OCI-LY1 (cell line): ENCODE measurements around the gene NAA16.
"Not testable (repeated sequence)": the region's sequence is repeated elsewhere in the genome, so short reads cannot be mapped to it uniquely, and the experiment has no call there.

Experiments
- H2AFZ ChIP-seq: fragments of 200-600 bp; sonication (generic), shearing (Covaris generic); 2 replicates; pipeline ENCODE4 v1.6.0; 2014; ENCODE audit warnings: antibody characterized with exemption, mild to moderate bottlenecking, low read length
- H3F3A ChIP-seq: fragments of 200-600 bp; sonication (generic), shearing (Covaris generic); 2 replicates; pipeline ENCODE4 v1.6.0; 2014; ENCODE audit warnings: mild to moderate bottlenecking, antibody characterized with exemption, low read length, moderate library complexity; ENCODE audit not compliant: insufficient read depth
- H3K27ac ChIP-seq: fragments of 200-600 bp; sonication (generic); 2 replicates; pipeline ENCODE4 v1.5.1; 2014; ENCODE audit warnings: low read length, mixed run types, mild to moderate bottlenecking, low read depth; ENCODE audit not compliant: poor library complexity, severe bottlenecking
- H3K27me3 ChIP-seq: fragments of 200-600 bp; sonication (generic); 2 replicates; pipeline ENCODE4 v1.6.0; 2014; ENCODE audit warnings: antibody characterized with exemption, mild to moderate bottlenecking, low read length, moderate library complexity; ENCODE audit not compliant: insufficient read depth
- H3K36me3 ChIP-seq: fragments of 200-600 bp; sonication (generic); 2 replicates; pipeline ENCODE4 v1.6.1; 2014; ENCODE audit warnings: mild to moderate bottlenecking, antibody characterized with exemption, low read length, moderate library complexity, mixed read lengths; ENCODE audit not compliant: insufficient read depth
- H3K4me1 ChIP-seq: fragments of 200-600 bp; sonication (generic); 2 replicates; pipeline ENCODE4 v1.5.1; 2014; ENCODE audit warnings: mild to moderate bottlenecking, low read length, moderate library complexity; ENCODE audit not compliant: insufficient read depth, severe bottlenecking
- H3K4me2 ChIP-seq: fragments of 200-600 bp; sonication (generic), shearing (Covaris generic); 2 replicates; pipeline ENCODE4 v1.6.1; 2014; ENCODE audit warnings: low read length
- H3K4me3 ChIP-seq: fragments of 200-600 bp; sonication (generic); 2 replicates; pipeline ENCODE4 v1.5.1; 2014; ENCODE audit warnings: low read length, low read depth, mild to moderate bottlenecking, mixed read lengths; ENCODE audit not compliant: poor library complexity, severe bottlenecking
- H3K79me2 ChIP-seq: fragments of 200-600 bp; shearing (Covaris generic); 2 replicates; pipeline ENCODE4 v1.6.1; 2016; ENCODE audit warnings: mixed run types, low read length, mixed read lengths; ENCODE audit not compliant: insufficient read depth
- H3K9ac ChIP-seq: fragments of 200-600 bp; sonication (generic), shearing (Covaris generic); 2 replicates; pipeline ENCODE4 v1.6.1; 2014; ENCODE audit warnings: mild to moderate bottlenecking, low read length, mixed read lengths
- H3K9me2 ChIP-seq: fragments of 200-600 bp; sonication (generic), shearing (Covaris generic); 2 replicates; pipeline ENCODE4 v1.6.1; 2014; ENCODE audit warnings: low read depth, mild to moderate bottlenecking, low read length, mixed read lengths
- H3K9me3 ChIP-seq: fragments of 200-600 bp; shearing (Covaris generic); 2 replicates; pipeline ENCODE4 v1.6.1; 2014; ENCODE audit warnings: low read length, mixed read lengths
- H4K20me1 ChIP-seq: fragments of 200-600 bp; sonication (generic), shearing (Covaris generic); 2 replicates; pipeline ENCODE4 v1.6.0; 2016; ENCODE audit warnings: mild to moderate bottlenecking, low read length; ENCODE audit not compliant: insufficient read depth
- EZH2 ChIP-seq: fragments of 200-600 bp; sonication (generic), shearing (Covaris generic); IDR thresholded peaks from 2 replicates; pipeline ENCODE4 v1.8.0; 2017; ENCODE audit warnings: borderline replicate concordance, mixed run types, mild to moderate bottlenecking, antibody characterized with exemption, low read length, moderate library complexity, mixed read lengths
- TF ChIP-seq, protein P1 (sequence below): fragments of 200-600 bp; sonication (generic), shearing (Covaris generic); IDR thresholded peaks from 2 replicates; pipeline ENCODE4 v1.5.1; 2017; ENCODE audit warnings: mild to moderate bottlenecking, antibody characterized with exemption, low read length, moderate library complexity, mixed read lengths

NAA16 gene

GRCh38 chr13:41352935-41353840 lies 42.1 kb downstream of the NAA16 start:
- no peaks in the 10 kb centered on the region for H4K20me1 ChIP-seq
- H3K27ac ChIP-seq, result peak overlapping the region; percentile 49
- no peaks in the 10 kb centered on the region for H3K27me3 ChIP-seq
- peak overlapping the region; percentile 22; the same call in 1 of the 2 replicates for H3K4me2 ChIP-seq
- peaks cover 13% of the 10 kb centered on the region for H3K4me1 ChIP-seq
- no peak overlapping the region for H3K4me3 ChIP-seq
- no peaks in the 10 kb centered on the region for H3K9me2 ChIP-seq
- peak overlapping the region; percentile 23; the same call in 1 of the 2 replicates for H3K9ac ChIP-seq
- no peaks in the 10 kb centered on the region for H3F3A ChIP-seq
- H3K79me2 ChIP-seq, result peaks cover 8% of the 10 kb centered on the region; the same call in 1 of the 2 replicates
- H3K36me3 ChIP-seq, result peaks cover 54% of the 10 kb centered on the region
- H3K9me3 ChIP-seq, result no peaks in the 10 kb centered on the region
- no peak overlapping the region for H2AFZ ChIP-seq
- TF ChIP-seq, protein P1, sequence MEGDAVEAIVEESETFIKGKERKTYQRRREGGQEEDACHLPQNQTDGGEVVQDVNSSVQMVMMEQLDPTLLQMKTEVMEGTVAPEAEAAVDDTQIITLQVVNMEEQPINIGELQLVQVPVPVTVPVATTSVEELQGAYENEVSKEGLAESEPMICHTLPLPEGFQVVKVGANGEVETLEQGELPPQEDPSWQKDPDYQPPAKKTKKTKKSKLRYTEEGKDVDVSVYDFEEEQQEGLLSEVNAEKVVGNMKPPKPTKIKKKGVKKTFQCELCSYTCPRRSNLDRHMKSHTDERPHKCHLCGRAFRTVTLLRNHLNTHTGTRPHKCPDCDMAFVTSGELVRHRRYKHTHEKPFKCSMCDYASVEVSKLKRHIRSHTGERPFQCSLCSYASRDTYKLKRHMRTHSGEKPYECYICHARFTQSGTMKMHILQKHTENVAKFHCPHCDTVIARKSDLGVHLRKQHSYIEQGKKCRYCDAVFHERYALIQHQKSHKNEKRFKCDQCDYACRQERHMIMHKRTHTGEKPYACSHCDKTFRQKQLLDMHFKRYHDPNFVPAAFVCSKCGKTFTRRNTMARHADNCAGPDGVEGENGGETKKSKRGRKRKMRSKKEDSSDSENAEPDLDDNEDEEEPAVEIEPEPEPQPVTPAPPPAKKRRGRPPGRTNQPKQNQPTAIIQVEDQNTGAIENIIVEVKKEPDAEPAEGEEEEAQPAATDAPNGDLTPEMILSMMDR, result peak; percentile 79
- no peak for TF ChIP-seq EZH2

- Histone ChIP-seq H3K4me1 (peaks cover 13% of the 10 kb centered on the region), H3K4me3 (no peak overlapping the region), H3K4me2 (no peak overlapping the region), H3K79me2 (peaks cover 8% of the 10 kb centered on the region; the same call in 1 of the 2 replicates), H3K36me3 (peaks cover 57% of the 10 kb centered on the region), H3K9me2 (no peaks in the 10 kb centered on the region), H4K20me1 (no peaks in the 10 kb centered on the region), H3K27me3 (no peaks in the 10 kb centered on the region), H2AFZ (no peak overlapping the region), H3K27ac (no peak overlapping the region), H3F3A (no peaks in the 10 kb centered on the region), H3K9ac (no peak overlapping the region), H3K9me3 (no peaks in the 10 kb centered on the region)
- TF ChIP-seq EZH2, result no peak
- TF ChIP-seq, protein P1, result no peak
Observed at GRCh38 chr13:41354416-41354815, 43.3 kb downstream of the NAA16 start.

- not testable (repeated sequence) for H2AFZ ChIP-seq
Observed at GRCh38 chr13:41356385-41356648, 45.2 kb downstream of the NAA16 start.

GRCh38 chr13:41356786-41357185 lies 45.7 kb downstream of the NAA16 start:
- H3K27me3 ChIP-seq, result no peaks in the 10 kb centered on the region
- no peaks in the 10 kb centered on the region for H3K9me3 ChIP-seq
- peaks cover 73% of the 10 kb centered on the region for H3K36me3 ChIP-seq
- no peaks in the 10 kb centered on the region for H3K9me2 ChIP-seq
- H3K27ac ChIP-seq, result no peak overlapping the region
- no peak for TF ChIP-seq EZH2
- peaks cover 13% of the 10 kb centered on the region for H3K4me1 ChIP-seq
- no peaks in the 10 kb centered on the region for H3F3A ChIP-seq
- no peak overlapping the region for H3K4me3 ChIP-seq
- H2AFZ ChIP-seq, result no peak overlapping the region
- H4K20me1 ChIP-seq, result no peaks in the 10 kb centered on the region
- no peak overlapping the region for H3K4me2 ChIP-seq
- peaks cover 8% of the 10 kb centered on the region; the same call in 1 of the 2 replicates for H3K79me2 ChIP-seq
- no peak overlapping the region for H3K9ac ChIP-seq

More at GRCh38 chr13:41356385-41356648, 45.2 kb downstream of the NAA16 start:
- H3K79me2 ChIP-seq, H4K20me1 ChIP-seq, H3K4me3 ChIP-seq, H3K9me3 ChIP-seq, H3F3A ChIP-seq, H3K27me3 ChIP-seq, H3K27ac ChIP-seq, H3K4me2 ChIP-seq, H3K9me2 ChIP-seq, H3K9ac ChIP-seq: not testable (repeated sequence)
- peaks cover 13% of the 10 kb centered on the region for H3K4me1 ChIP-seq
- H3K36me3 ChIP-seq, result peaks cover 69% of the 10 kb centered on the region
